ENCODE data around the gene SIKE1. TPM values are rescaled to one million over a fixed set of nuclear protein-coding genes. Genes with fewer than 3 reads are reported as not detected.

The SIKE1 gene
- 12.1 to 19.6 TPM (median 17.1 TPM) in 5 replicates for total RNA-seq (2022; extraction: Qiagen RNA extraction)

DNA sequence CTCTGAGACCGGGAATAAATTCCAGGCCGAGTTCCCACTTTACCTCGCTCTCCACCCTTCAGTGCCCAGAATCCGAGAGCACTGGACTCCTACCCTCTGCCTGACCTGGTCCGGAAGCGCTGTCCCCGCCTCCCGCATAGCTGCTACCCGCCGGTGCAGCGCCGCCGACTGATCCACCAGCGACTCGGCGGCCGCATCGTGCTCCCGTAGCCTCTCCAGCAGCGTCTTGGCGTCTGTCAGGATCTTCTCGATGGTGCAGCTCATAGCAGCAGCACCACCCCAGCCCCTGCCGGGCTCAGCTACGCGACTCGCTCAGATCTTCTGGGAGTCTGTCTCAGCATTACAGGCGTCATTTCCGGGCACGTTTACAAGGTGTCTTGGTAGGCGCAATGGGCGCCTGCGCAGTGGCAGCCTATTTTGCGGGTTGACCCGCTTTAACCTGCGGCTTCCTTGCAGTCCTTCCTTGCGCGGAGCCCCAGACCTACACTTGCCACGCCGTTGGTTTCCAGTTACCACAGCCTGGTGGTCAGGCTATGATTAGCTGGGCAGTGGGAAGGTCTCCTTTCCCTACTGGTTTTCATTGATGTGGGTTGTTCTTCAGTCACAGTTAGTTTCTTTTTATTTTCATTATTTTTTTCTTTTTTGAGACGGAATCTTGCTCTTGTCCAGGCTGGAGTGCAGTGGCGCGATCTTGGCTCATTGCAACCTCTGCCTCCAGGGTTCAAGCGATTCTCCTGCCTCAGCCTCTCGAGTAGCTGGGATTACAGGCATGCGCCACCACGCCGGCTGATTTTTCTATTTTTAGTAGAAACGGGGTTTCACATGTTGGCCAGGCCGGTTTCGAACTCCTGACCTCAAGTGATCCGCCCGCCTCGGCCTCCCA lies at the start of gene SIKE1:
SIKE1 (minus strand) TSS at position 342 of the 883 bp plus-strand sequence; CDS start at position 264, 78 bp downstream.

DNA sequence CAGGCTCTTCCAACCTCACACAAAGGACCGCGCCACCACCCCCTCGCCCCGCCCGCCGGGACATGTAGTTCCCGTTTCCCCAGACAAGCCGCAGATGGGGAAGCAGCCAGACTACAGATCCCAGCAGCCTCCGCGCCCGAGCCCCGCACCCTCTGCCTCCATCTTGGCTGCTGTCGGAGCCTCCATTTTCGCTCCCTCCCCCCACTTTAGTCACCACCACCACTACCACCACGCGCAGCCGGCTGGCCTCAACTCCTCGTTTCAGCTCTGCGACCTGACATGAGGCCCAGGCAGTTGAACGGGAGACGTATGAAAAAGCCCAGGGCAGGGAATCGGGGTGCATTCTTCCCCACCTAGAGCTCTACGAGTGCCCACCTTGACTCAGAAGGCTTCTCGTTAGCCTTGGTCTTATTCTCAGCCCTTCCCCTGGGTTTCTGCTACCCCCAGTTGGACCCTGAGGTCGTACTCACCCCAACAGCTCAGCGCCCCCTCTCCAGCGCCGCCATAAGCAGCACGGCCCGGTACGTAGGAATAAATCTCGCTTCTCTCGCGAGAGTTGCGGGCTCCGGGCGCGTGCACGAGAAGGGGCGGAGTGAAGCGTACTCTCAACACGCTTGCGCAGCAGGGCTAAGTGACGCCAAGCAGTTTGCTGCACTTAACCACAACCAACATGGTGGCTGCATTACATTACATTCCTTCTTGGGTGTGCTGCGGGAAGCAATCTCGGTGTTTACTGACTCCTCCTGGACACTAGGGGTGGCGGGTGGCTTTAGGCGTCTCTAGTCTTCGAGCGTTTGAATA lies 22.8 kb downstream of the SIKE1 start, which contains the start of gene CSDE1:
CSDE1 (minus strand) TSS at position 530 of the 801 bp plus-strand sequence. CDS start 18,094 bp downstream, outside the sequence.

Other genes starting within 250 kb of the SIKE1 start
- gene BCAS2, start 199.1 kb downstream of the SIKE1 start, total RNA-seq (2022; extraction: Qiagen RNA extraction), result 23.5 to 29.1 TPM (median 26.1 TPM) in 5 replicates
- gene DENND2C, start 110.6 kb downstream of the SIKE1 start, total RNA-seq (2022; extraction: Qiagen RNA extraction), result 0.36 to 0.59 TPM (median 0.45 TPM) in 5 replicates
- not detected in 5 replicates for gene AMPD1, start 85.1 kb downstream of the SIKE1 start, total RNA-seq (2022; extraction: Qiagen RNA extraction)
- gene NRAS, start 63.9 kb downstream of the SIKE1 start, total RNA-seq (2022; extraction: Qiagen RNA extraction), result 26.2 to 32.2 TPM (median 30.0 TPM) in 5 replicates
- gene CSDE1, start 22.7 kb downstream of the SIKE1 start, total RNA-seq (2022; extraction: Qiagen RNA extraction), result 118 to 154 TPM (median 130 TPM) in 5 replicates
- not detected in 5 replicates for gene SYCP1, start 74.2 kb upstream of the SIKE1 start, total RNA-seq (2022; extraction: Qiagen RNA extraction)
- not detected in 5 replicates for gene TSHB, start 249.1 kb upstream of the SIKE1 start, total RNA-seq (2022; extraction: Qiagen RNA extraction)

Data from A549 treated with Mapracorat at 1 μM for 4 hours (cell line).